Stimulated activated CD8-positive, alpha-beta memory T cell treated with anti-CD3 and anti-CD28 coated beads, Interleukin-2, amount 100 ng/mL, for 1 hour (primary cell): Measurements from ENCODE around the gene TTC5.
"Not testable (repeated sequence)": the region's sequence is repeated elsewhere in the genome, so short reads cannot be mapped to it uniquely, and the experiment has no call there.

Experiments
- DNase-seq, 2 donors: peaks; one replicate each; pipeline ENCODE4 v3.0.0-alpha.2; 2020; ENCODE audit warnings: low read depth in 2 of 2

TTC5 gene, protein sequence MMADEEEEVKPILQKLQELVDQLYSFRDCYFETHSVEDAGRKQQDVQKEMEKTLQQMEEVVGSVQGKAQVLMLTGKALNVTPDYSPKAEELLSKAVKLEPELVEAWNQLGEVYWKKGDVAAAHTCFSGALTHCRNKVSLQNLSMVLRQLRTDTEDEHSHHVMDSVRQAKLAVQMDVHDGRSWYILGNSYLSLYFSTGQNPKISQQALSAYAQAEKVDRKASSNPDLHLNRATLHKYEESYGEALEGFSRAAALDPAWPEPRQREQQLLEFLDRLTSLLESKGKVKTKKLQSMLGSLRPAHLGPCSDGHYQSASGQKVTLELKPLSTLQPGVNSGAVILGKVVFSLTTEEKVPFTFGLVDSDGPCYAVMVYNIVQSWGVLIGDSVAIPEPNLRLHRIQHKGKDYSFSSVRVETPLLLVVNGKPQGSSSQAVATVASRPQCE

DNA sequence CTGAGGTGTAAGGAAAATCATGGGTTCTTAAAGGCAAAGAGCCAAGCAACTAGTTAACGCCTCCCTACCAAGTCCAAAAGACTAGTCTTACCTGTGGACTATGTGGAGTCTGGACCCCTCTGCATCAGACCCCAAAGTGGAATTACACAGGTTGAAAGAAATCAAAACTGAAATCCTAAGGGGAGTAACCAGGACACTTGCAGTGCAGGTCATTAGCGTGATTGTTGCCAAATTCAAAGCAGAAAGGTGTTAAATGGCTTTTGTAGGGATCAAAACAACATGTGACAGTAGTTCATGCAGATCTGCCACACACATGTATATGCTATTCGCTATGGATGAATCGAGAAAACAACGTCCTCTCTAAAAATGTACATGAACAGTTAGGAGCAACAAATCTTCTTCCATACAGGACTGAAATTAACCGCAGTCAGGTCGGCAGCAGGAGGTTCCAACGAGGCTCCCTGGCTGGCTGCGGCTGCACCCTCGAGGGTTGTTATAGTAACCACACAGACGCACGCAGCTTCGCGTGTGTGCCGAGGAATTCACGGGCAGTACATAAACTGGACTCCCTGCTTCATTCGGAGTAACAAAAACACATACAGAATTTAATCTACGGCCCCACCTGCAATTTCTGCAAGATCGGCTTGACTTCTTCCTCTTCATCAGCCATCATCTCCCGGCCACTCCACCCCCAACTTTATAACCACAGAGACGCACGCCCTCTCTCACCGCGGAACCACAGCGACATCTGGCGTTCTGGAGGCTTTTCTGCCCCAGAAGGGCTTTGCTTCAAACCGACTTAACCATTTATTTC, at the start of gene TTC5:
TSS of gene TTC5 (minus strand) at position 687 of the 814 bp plus-strand sequence. CDS start at position 673, 14 bp downstream.
- DNase-seq, result peak; percentile 82 to 86

DNA sequence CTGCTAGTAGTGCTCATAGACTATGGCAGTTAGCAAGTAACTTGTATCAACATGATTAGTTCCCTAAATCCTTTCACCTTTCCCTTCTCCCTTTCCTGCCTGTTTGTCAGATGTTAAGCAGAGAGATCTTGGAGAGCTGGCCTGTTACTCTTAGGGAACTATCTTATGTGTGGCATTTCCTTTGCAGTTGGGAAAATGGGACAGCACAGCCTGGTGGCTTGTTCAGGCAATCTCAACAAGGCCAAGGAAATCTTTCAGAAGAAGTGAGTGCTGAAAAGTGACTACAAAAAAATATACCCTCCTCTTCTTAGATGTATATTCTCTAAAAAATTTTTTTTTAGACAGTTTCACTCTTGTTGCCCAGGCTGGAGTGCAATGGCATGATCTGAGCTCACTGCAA, 45.1 kb upstream of the TTC5 start:
- DNase-seq, result no peak

DNA sequence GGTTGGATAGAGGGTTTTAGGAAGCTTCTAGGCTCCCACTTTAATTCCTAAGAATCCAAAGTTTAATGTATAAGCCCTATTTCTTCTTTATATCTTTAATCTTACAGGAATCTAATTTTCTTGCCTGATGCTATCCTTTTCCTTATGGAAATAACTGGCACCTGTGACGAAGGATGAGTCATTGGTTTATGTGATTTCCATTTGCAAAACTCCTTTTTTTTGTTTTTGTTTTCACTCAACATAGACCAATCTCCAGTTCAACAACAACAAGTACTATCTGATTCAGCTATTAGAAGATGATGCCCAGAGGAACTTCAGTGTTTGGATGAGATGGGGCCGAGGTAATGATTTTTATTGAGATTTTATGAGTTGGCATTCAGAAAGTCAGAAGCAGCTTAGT, 44.5 kb upstream of the TTC5 start:
- DNase-seq, result no peak

DNA sequence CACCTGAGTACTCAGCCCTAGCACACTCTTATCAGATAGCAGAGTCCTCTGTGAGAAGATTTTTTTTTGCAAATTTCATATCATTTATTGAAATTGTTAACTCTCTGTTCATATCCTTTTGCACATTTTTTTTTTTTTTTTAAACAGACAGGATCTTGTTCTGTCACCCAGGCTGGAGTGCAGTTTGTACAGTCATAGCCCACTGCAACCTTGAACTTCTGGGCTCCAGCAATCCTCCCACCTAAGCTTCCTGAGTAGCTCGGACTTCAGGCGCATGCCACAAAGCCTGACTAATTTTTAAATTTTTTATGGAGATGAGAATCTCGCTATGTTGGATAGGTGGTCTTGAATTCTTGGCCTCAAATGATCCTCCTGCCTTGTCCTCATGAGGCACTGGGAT, 42.0 kb upstream of the TTC5 start:
- no peak for DNase-seq

DNA sequence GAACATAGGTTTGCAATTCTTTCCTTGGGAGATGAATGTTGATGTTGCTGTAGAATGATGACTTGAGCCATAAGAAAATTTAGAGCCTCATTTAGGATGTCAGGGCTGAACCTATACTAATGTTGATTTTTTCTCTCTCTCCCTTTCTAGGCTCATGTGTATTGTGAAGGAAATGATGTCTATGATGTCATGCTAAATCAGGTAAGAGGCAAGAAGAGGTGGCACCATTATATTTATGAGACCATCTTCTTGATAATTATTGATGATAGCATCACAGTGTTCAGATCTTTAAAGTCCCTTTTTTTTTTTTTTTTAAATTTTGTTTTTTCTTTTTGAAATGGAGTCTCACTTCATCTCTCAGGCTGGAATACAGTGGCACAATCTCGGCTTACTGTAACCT, 41.0 kb upstream of the TTC5 start:
- DNase-seq, result no peak

DNA sequence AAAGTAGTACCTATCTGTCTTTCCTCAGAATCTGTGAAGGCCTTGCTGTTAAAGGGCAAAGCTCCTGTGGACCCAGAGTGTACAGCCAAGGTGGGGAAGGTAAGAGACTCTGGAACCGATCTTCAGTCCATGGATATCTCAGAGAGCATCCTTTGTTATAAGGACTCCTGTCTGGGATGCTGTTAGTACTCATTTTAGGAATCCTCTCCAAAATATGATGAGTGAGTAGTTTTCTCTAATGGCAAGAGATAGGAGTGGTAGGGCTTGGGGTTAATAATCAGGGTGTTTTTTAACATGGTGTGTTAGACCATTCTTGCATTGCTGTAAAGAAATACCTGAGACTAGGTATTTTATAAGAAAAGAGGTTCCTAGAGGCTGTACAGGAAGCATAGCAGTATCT, 39.6 kb upstream of the TTC5 start:
- DNase-seq, result no peak

DNA sequence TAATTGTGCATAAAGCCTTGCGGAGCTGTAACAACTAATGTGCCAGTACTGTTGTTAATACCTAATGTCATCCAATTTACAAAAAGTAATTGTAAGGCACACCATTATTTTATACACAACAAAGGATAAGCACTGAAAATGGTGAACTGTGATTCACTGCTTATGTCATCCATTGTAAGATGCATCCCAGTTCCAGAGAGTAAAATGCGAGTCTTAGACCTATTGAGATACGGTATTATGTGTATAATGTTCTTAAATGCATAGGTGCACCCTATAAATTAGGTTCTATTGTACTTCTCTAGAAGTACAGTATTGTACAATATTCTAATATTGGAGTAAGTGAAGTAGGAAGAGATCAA, 38.1 kb upstream of the TTC5 start:
- no peak for DNase-seq

DNA sequence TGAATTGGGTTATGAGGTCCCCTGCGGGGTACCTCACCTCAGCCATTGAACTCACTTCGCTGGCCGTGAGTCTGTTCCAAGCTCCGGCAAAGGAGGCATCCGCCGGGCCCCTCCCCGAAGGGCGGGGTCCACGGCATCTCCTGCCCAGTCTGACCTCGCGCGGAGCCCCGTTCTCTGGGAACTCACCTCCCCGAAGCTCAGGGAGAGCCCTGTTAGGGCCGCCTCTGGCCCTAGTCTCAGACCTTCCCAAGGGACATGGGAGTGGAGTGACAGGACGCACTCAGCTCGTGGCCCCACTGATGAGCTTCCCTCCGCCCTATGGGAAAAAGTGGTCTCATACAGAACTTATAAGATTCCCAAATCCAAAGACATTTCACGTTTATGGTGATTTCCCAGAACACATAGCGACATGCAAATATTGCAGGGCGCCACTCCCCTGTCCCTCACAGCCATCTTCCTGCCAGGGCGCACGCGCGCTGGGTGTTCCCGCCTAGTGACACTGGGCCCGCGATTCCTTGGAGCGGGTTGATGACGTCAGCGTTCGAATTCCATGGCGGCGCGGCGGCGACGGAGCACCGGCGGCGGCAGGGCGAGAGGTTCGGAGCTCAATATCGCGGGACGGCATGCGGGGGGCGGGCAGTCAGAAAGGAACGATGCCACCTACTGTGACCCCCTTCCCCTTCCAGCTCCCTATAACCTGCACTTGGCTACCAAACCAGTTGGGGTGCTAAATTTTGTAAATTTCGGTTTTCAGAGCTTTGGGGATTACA, 37.5 kb upstream of the TTC5 start, which contains the start of gene PARP2:
TSS of gene PARP2 (plus strand) at position 544 of the 770 bp plus-strand sequence. CDS start at position 551, 7 bp downstream.
- DNase-seq, result peak; percentile 75 to 78

DNA sequence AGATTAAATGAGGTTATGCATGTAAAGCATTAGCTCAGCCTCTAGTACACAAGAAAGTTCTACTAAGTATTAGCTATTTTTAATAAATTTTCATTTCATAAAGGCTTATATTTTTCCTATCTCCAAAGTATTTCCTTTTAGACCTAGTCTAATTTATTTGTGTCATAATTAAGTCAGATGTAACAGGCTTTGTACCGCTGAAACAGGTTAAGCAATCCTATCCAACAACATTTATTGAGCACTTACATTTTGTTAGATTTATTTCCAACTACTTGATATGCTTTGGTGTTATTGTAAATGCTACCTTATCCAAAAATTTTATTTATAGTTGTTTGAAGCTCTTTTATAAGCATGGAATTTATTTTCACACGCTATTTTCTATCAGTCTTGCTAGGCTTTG, 35.9 kb upstream of the TTC5 start:
- no peak for DNase-seq

DNA sequence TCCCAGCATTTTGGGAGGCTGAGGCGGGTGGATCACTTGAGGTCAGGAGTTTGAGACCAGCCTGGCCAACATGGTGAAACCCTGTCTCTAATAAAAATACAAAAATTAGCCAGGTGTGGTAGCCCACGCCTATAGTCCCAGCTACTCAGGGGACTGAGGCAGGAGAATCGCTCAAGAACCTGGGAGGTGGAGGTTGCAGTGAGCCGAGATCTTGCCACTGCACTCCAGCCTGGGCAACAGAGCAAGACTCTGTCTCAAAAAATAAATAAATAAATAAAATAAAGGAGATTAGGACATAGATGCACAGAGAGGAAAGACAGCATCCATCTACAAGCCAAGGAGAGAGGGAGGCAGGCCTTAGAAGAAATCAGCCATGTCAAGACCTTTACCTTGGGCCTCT, 35.3 kb upstream of the TTC5 start:
- DNase-seq, result not testable (repeated sequence)

DNA sequence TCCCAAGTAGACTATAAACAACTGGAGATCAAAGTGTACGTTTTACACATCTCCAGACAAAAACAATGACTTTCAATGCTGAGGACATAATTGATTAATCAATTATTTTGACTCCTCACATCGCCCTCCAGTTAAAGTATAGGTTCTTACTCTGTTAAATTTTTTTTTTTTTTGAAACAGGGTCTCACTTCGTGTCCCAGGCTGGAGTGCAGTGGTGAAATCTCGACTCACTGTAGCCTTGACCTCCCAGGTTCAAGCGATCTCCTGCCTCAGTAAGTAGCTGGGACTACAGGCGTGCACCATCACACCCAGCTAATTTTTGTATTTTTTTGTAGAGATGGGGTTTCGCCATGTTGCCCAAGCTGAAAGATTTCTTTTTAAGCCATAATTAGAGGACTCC, 28.3 kb upstream of the TTC5 start:
- no peak for DNase-seq

DNA sequence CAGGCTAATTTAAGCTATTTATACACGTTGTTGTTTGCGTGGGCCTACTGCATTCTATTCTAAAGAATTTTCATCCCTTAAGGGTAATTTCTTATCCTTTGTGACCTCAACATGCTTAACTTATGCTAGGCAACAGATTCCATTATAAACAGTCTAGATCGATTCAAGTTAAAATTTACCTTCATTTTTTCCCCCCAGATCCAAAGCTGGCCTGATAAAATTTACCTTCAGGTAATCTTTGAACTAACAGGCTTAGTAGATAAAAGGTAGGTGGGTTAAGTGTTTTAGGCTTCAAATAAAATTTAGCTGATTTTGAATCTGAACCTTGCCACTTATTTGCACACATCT, 27.7 kb upstream of the TTC5 start:
- DNase-seq, result no peak

DNA sequence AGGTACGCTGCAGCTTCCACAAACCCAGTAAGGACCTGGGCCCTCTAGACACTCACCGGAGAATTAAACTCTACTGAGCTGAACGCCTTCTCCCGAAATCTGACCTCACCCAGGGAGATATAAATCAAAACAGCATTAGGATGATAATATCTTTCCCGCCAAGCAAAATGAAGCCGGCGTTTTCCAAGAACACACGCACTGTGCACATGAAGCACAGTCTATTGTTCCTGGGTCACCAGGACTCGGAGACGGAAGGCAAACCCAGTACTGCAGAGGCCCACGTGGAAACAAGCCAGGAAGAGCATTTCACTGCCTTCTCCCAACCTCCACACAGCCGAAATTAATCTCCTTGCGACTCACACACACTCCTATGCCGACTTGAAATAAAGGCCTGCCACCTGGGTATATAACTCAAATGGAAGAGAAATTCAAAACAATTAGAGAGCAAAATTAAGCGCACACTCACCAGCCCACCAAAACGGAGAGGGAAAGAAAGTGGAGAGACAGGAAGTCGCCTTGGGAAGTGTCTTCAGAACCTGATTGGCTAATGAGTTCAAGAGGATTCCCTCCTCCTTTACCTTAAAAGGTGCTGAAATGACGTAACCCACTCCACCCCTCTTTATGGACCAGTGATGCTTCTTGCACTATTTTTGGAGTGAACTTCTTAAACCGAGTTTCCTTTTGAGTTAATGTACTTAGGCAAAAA, 27.2 kb upstream of the TTC5 start, which contains the start of gene CCNB1IP1:
TSS of gene CCNB1IP1 (minus strand) at position 492 of the 706 bp plus-strand sequence. CDS start 16,756 bp downstream, outside the sequence.
- peak; percentile 2 to 7 for DNase-seq

DNA sequence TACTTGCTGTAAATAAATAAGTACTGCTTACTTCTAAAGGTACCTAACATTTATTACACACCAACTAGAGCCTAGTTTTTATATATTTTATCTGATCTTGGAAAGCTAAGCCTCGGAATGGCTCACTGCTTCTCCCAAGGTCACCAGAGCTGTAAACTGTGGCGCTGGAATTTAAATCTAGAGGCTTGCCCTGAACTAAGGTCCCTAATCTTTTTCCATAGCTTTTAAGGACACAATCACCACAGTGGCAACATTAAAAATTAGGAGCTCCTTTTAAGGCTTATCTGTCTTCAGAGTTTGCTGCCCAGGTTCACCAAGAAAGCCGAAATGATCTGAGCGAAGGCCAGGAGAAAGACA, 26.7 kb upstream of the TTC5 start:
- DNase-seq, result no peak

DNA sequence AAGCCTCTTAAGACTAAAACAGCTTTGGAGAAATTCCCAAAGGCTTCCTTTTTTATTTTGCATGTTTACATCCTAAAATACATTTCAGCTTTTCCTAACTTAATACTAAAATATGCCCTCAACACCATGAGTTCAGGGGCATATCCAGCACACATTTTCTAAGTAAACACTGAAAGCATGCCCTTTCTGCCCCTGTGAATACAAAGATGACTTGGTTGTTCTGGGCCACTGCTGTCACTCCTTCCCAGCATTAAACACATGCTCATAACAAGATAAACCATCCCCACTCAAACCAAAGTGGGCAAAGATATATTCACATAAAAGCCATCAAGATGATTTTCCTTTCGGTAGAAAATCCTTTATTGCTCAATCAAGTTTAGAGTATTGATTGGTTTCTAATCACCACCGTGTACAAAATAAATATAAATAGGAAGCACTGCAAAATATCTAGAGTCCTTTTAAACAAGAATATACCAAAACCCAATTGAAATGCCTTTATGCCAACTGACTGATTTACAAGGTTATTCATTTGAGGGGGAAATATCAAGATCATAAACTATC, 25.4 kb upstream of the TTC5 start:
- DNase-seq, result no peak

DNA sequence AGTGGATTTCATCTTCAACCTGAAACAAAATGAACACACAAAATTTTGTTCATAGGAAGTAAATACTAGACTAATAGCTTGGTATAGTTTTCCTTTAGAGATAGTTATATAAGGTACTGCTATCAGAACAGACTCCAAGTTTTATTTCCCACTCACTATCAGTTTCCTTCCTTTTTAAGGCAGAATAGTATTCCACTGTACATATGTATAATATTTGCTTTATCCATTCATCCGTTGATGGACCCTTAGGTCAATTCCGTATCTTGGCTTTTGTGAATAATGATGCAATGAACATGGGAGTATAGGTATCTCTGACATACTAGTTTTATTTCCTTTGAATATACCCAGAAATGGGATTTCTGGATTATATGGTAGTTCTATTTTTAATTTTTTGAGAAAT, 23.6 kb upstream of the TTC5 start:
- no peak for DNase-seq

DNA sequence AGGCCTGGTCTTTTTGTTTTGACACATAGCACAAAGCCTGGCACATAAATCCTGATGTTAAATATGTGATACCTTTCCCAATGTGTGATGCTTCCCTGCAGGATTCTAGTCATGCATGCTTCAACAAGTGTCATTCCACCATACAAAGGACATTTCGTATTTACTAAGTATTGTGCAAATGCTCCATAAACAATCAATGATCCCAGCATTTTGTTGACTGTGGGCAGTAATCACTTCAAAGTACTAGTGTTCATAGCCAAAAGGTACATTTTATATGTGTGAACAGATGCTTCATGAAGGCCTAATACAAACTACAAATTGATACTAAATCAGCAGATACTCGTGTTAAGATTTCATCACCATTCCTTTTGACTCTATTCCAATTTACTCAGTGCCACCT, 23.0 kb upstream of the TTC5 start:
- DNase-seq, result no peak

DNA sequence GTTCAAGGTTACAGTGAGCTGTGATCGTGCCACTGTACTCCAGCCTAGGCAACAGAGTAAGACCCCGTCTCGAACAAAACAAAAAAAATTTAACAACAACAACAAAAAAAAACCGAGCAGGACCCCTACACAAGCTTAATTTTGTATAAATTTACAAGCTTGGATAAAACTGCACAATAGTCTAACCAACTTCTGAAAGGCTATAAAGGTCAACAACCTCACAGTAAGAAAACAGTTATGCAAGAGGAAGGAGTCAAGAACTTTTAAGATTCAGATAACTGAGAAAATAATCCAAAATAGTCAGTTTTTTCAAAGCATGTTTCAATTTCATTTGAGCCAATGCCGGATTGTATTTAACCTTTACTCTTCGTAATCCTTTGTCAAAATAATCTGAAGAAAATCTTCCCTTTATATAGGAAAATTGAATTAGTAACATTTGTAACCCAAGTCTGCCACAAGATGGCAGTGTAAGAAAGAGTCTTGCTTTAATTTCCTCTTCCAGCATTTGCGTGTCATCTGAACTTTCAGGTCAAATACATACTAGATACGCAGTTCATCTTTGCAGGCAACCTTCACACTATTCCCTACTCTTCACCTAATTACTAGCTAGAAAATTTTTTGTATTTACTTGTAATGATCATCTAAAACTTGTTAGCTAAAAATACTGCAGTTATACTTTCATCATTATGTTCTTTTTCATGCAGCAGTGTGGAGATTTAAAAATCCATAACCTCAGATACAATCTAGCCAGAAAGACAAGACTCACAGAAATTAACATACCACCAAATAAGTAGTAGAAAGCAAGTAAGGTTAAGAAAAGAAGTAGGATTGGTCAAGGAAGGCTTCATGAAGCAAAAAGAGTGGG, 21.5 kb upstream of the TTC5 start:
- DNase-seq, result no peak

DNA sequence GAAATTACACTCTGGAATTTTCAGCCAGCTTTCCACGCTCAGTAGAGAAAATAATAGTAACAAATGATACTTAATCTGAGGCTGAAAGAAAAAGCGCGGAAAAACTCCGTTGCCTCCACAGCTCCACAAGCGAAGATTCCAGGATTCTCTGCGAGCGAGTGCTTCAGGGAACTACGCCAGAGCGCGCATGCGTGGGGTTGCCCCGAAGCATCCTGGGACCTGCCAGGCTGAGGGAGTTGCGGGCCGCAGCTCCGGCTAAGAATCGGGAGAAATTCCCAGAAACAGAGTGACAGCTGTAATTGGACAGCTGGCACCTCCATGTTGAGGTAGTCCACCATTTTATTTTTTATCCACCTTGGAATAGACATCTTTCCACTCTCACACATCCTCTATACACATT, 12.0 kb upstream of the TTC5 start:
- no peak for DNase-seq

DNA sequence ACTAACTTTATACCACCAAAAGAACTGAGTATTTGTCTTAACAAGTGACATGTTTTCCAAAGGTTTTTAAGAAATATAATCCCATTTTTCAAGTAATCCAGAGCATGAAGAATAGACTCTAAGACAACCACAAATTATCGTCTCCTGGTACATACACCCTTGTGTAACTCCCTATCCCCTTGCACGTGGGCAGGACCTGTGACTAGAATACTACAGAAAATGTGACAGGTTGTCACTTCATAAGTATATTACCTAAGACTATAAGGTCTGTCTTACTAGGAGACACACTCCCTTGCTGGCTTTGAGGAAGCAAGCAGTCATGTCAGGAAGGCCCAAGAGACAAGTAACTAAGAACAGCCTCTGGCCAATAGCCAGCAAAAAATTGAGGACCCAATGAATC, 8.3 kb upstream of the TTC5 start:
- DNase-seq, result no peak
